K562 (cell line): ENCODE data around the gene ADM2. TPM values are rescaled to one million over a fixed set of nuclear protein-coding genes. Genes with fewer than 3 reads are reported as not detected.

ENCODE experiments used
- ATAC-seq: fragments of 200-7000 bp; cut with Tn5 transposase; 3 replicates; pipeline ENCODE4 v1.9.1; 2020; ENCODE audit warnings: moderate library complexity
- BruUV-seq: library from RNA; stranded (reverse); fragments of 400-500 nt; replicated peaks from 2 replicates; lab custom pipeline; 2021; lab: Mats Ljungman, UMichigan
- CTCF ChIA-PET: fragments of 300-600 bp; formaldehyde crosslinking; extraction: SDS; loops from one replicate; lab custom pipeline; 2021; ENCODE audit warnings: low intra/inter-chr PET ratio; lab: Yijun Ruan, JAX
- POLR2A ChIA-PET: fragments of 300-600, 350-650 bp; sonication (Branson Sonifier 250); formaldehyde crosslinking; extraction: SDS; loops from one replicate; lab custom pipeline; 2021; ENCODE audit warnings: antibody characterized with exemption, inconsistent platforms; lab: Yijun Ruan, JAX
- DNase-seq, 4 experiments: peaks; one replicate each; pipeline versions ENCODE4 v3.0.0 to v3.0.0-alpha.2; 2011 to 2018; ENCODE audit warnings: low spot score in 3 of 4, mixed read lengths in 3 of 4; ENCODE audit errors: extremely low read depth in 1 of 4
- FAIRE-seq: peaks from 2 replicates; lab custom pipeline; 2011; peaks lifted over from hg19 to GRCh38; lab: Jason Lieb, UNC
- H2AFZ ChIP-seq: 2 replicates; pipeline ENCODE4 v1.6.0; 2011; ENCODE audit warnings: low read depth, low read length, control low read depth, inconsistent platforms
- H3K27ac ChIP-seq: fragments of 200-600 bp; 3 replicates; pipeline ENCODE4 v1.8.0; 2011; ENCODE audit warnings: low read depth, mild to moderate bottlenecking, control low read depth, inconsistent platforms, low read length, moderate library complexity, mixed read lengths; ENCODE audit errors: extremely low read depth
- H3K27me3 ChIP-seq, 2 experiments: fragments of 300-600 bp in 1 of 2; 2 replicates in 1 of 2; 3 replicates in 1 of 2; pipeline versions ENCODE4 v1.6.0 to v1.8.0; 2011; ENCODE audit warnings: inconsistent platforms in 2 of 2, low read length in 2 of 2, mild to moderate bottlenecking in 1 of 2, mixed read lengths in 1 of 2, moderate library complexity in 1 of 2; ENCODE audit not compliant: control insufficient read depth in 2 of 2, insufficient read depth in 2 of 2
- H3K36me3 ChIP-seq: fragments of 300-600 bp; 3 replicates; pipeline ENCODE4 v1.8.0; 2011; ENCODE audit warnings: mild to moderate bottlenecking, low read length, inconsistent platforms; ENCODE audit not compliant: control insufficient read depth, insufficient read depth
- H3K4me1 ChIP-seq, 2 experiments: fragments of 200-600 bp in 1 of 2; replicated peaks in 1 of 2; 2 replicates in 1 of 2; 3 replicates in 1 of 2; pipeline versions ENCODE4 v1.5.1 to v1.8.0; 2011; ENCODE audit warnings: inconsistent platforms in 2 of 2, low read length in 2 of 2, mild to moderate bottlenecking in 1 of 2, mixed read lengths in 1 of 2, moderate library complexity in 1 of 2; ENCODE audit not compliant: control insufficient read depth in 2 of 2, insufficient read depth in 2 of 2
- H3K4me2 ChIP-seq: 2 replicates; pipeline ENCODE4 v1.6.1; 2011; ENCODE audit warnings: low read length, control low read depth, inconsistent platforms, mixed read lengths; ENCODE audit not compliant: insufficient read depth
- H3K4me3 ChIP-seq: fragments of 200-600 bp; sonication (generic), shearing (Covaris generic); 2 replicates; pipeline ENCODE4 v1.5.1; 2016; ENCODE audit warnings: control low read depth, inconsistent platforms
- H3K79me2 ChIP-seq: fragments of 200-600 bp; 3 replicates; pipeline ENCODE4 v1.8.0; 2011; ENCODE audit warnings: low read length, inconsistent platforms; ENCODE audit not compliant: control insufficient read depth, insufficient read depth
- H3K9ac ChIP-seq, 2 experiments: 2 replicates each; pipeline versions ENCODE4 v1.6.0 to v1.6.1; 2011; ENCODE audit warnings: low read depth in 2 of 2, low read length in 2 of 2, control low read depth in 1 of 2, inconsistent platforms in 1 of 2, mild to moderate bottlenecking in 1 of 2, mixed read lengths in 1 of 2; ENCODE audit not compliant: insufficient read depth in 1 of 2
- H3K9me1 ChIP-seq: one replicate; pipeline ENCODE4 v1.6.0; 2011; ENCODE audit warnings: inconsistent platforms, mild to moderate bottlenecking, low read length, moderate library complexity; ENCODE audit not compliant: control insufficient read depth, insufficient read depth
- H3K9me3 ChIP-seq: replicated peaks from 2 replicates; pipeline ENCODE4 v1.5.1; 2011; ENCODE audit warnings: low read depth, low read length, inconsistent platforms; ENCODE audit not compliant: control insufficient read depth, insufficient read depth
- H4K20me1 ChIP-seq: replicated peaks from 2 replicates; pipeline ENCODE4 v1.6.1; 2011; ENCODE audit warnings: low read length, inconsistent platforms, mixed read lengths; ENCODE audit not compliant: control insufficient read depth, insufficient read depth
- DDX20 ChIP-seq: fragments of 450-650 bp; IDR thresholded peaks from 2 replicates; pipeline ENCODE4 v1.6.1; 2016; ENCODE audit warnings: missing genetic modification characterization, low read depth, mild to moderate bottlenecking, missing compliant biosample characterization, moderate library complexity
- NEUROD1 ChIP-seq: fragments of 150-350 bp; IDR thresholded peaks from 2 replicates; pipeline ENCODE4 v1.6.1; 2014; ENCODE audit warnings: borderline replicate concordance, low read length, low read depth; ENCODE audit not compliant: partially characterized antibody
- PBX2 ChIP-seq, 2 experiments: IDR thresholded peaks in 1 of 2; conservative IDR thresholded peaks in 1 of 2; 2 replicates each; pipeline ENCODE4 v1.6.1; 2016; ENCODE audit warnings: low read depth in 2 of 2, mild to moderate bottlenecking in 1 of 2, missing compliant biosample characterization in 1 of 2, missing genetic modification characterization in 1 of 2, moderate library complexity in 1 of 2
- WGBS: fragments of 100-300 bp; shearing (Covaris generic); methylation state at CpG from one replicate; pipeline ENCODE4 v1.1.6; 2016; ENCODE audit warnings: low coverage, mixed read lengths; ENCODE audit not compliant: insufficient coverage; ENCODE audit errors: missing lambda C conversion rate; 5-methylcytosine and 5-hydroxymethylcytosine counted together
- in situ Hi-C: fragments of 300-500 bp; cut with MboI; formaldehyde crosslinking; loops from 4 replicates; pipeline ENCODE4 v1.15.0; 2018; ENCODE audit warnings: inconsistent platforms, mixed read lengths
- intact Hi-C: fragments of 100-400 bp; cut with micrococcal nuclease; formaldehyde crosslinking; loops from 2 replicates; pipeline ENCODE4 v1.14.2; 2022
- polyA plus RNA-seq, 8 experiments: library from polyadenylated mRNA; depleted of rRNA in 4 of 8; stranded (reverse) in 5 of 8; unstranded in 3 of 8; fragments of >200 nt; fragmentation: Nextera tagmentation in 2 of 8; fragmentation: Illumina TruSeq in 1 of 8; extraction: Ambion mirVana in 2 of 8; extraction: Trizol in 1 of 8; gene quantifications; 2 replicates each; pipeline versions ENCODE4 v1.2.1 to v1.2.3, GENCODE V29; 2011 to 2014; ENCODE audit warnings: inconsistent platforms in 1 of 8, missing spikeins in 1 of 8
- total RNA-seq, 7 experiments: library from RNA; depleted of rRNA in 6 of 7; stranded (reverse); fragments of >200 nt in 6 of 7; fragmentation: Illumina TruSeq in 2 of 7; extraction: Trizol in 2 of 7; gene quantifications; 2 replicates each; pipeline versions ENCODE4 v1.2.1 to v1.2.3, GENCODE V29; 2011 to 2021; ENCODE audit warnings: low replicate concordance in 1 of 7

The ADM2 gene
- total and polyA plus RNA-seq, 9 of the 15 experiments (the other 6 are each of a cell fraction or from before 2014, with no cell fraction given) = 0.11 to 5.1 (median 0.38) TPM

GRCh38 chr22:50489363-50490243, 8.3 kb downstream of the ADM2 start:
- no peak overlapping the region for H3K4me3 ChIP-seq

More at GRCh38 chr22:50489363-50490243, 8.3 kb downstream of the ADM2 start:
- no TSS peak for BruUV-seq
- H3K36me3 ChIP-seq = no peaks in the 10 kb centered on the region
- no peaks in the 10 kb centered on the region for H3K9me1 ChIP-seq
- no peak overlapping the region for H3K27ac ChIP-seq
- peaks cover 4 to 33% of the 10 kb centered on the region in 2 experiments; a peak in 3 of 5 replicates for H3K4me1 ChIP-seq
- intact Hi-C loops (no loop called here), in situ Hi-C loops (no loop called here)
- H3K27me3 ChIP-seq = no peaks in the 10 kb centered on the region
- H3K79me2 ChIP-seq = no peaks in the 10 kb centered on the region
- FAIRE-seq = no peak
- 51% methylated on average over 6 of the region's 31 CpGs for WGBS
- POLR2A ChIA-PET = interaction anchor here (0.6 kb wide), 1 partner anchor 33 kb away, joined by 3 read pairs; no protein-coding TSS in a partner anchor
- DNase-seq = no peak
- TF ChIP-seq DDX20 (tag) (no peak), PBX2 (CRISPR knock-in tag; IDR thresholded peaks at IDR 0.05; ENCODE audit: low read depth) (no peak), PBX2 (tag; conservative IDR thresholded peaks at IDR 0.05; ENCODE audit: low read depth) (no peak), NEUROD1 (no peak)
- no peak overlapping the region for H3K4me2 ChIP-seq
- no peaks in the 10 kb centered on the region for H4K20me1 ChIP-seq
- no peaks in the 10 kb centered on the region for H3K9me3 ChIP-seq
- H2AFZ ChIP-seq = no peak overlapping the region
- no peak for ATAC-seq
- CTCF ChIA-PET = no interaction called here
- no peak overlapping the region for H3K9ac ChIP-seq
